Neural cell (in vitro differentiated cells): ENCODE data around the gene DLK1.

ENCODE experiments used
- EP300 ChIP-seq: fragments of 450-650 bp; conservative IDR thresholded peaks from 2 replicates; pipeline ENCODE4 v1.6.1; 2014; ENCODE audit warnings: antibody characterized with exemption, mild to moderate bottlenecking, moderate library complexity; ENCODE audit not compliant: poor library complexity, severe bottlenecking
- EZH2 ChIP-seq: fragments of 200-600, 300-800 bp; shearing (Covaris generic), sonication (generic); IDR thresholded peaks from 2 replicates; pipeline ENCODE4 v1.6.1; 2014; ENCODE audit warnings: antibody characterized with exemption, low read length, borderline replicate concordance, mild to moderate bottlenecking; ENCODE audit not compliant: insufficient read depth, poor library complexity, severe bottlenecking
- MXI1 ChIP-seq: fragments of 450-650 bp; conservative IDR thresholded peaks from 2 replicates; pipeline ENCODE4 v1.6.1; 2014; ENCODE audit warnings: antibody characterized with exemption, mild to moderate bottlenecking; ENCODE audit not compliant: poor library complexity, severe bottlenecking
- POLR2AphosphoS5 ChIP-seq: IDR thresholded peaks from 2 replicates; pipeline ENCODE4 v1.6.1; 2012
- RAD21 ChIP-seq: fragments of 450-650 bp; conservative IDR thresholded peaks from 2 replicates; pipeline ENCODE4 v1.6.1; 2014; ENCODE audit warnings: antibody characterized with exemption, mild to moderate bottlenecking, moderate library complexity
- SMC3 ChIP-seq: fragments of 450-650 bp; conservative IDR thresholded peaks from 2 replicates; pipeline ENCODE4 v1.6.1; 2014; ENCODE audit warnings: antibody characterized with exemption, mild to moderate bottlenecking, moderate library complexity; ENCODE audit not compliant: poor library complexity
- TAF1 ChIP-seq: IDR thresholded peaks from 2 replicates; pipeline ENCODE4 v1.6.1; 2012; ENCODE audit warnings: low read depth
- TF ChIP-seq, protein P1 (sequence below): fragments of 450-650 bp; IDR thresholded peaks from 2 replicates; pipeline ENCODE4 v1.5.1; 2014; ENCODE audit warnings: antibody characterized with exemption, mild to moderate bottlenecking, moderate library complexity; ENCODE audit not compliant: poor library complexity, severe bottlenecking
- TF ChIP-seq, protein P2 (sequence below): IDR thresholded peaks from 2 replicates; pipeline ENCODE4 v1.6.1; 2012; ENCODE audit warnings: borderline replicate concordance

DNA sequence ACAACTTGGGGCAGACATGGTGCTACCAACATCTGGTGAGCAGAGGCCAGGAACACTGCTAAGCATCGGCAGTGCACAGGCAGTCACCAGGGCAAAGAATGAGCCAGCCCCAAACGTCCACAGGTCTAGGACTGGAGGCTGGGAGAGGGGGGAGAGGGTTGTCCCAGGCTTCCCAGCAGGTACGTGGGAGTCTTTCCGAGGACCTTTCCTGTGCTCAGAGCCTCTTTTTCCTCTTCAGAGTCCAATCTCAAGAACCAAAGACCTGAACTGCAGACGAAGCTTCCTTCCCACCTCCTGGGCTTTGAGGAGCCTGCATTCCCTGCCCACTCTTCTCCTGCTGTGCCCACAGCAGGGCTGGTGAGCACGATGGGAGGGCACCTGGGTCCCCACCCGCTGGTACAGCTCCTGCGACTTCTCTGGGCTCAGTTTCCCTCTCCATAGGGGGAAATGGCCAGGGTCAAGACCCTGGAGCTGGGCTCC is 48.7 kb downstream of the DLK1 start:
- TF ChIP-seq, protein P1, sequence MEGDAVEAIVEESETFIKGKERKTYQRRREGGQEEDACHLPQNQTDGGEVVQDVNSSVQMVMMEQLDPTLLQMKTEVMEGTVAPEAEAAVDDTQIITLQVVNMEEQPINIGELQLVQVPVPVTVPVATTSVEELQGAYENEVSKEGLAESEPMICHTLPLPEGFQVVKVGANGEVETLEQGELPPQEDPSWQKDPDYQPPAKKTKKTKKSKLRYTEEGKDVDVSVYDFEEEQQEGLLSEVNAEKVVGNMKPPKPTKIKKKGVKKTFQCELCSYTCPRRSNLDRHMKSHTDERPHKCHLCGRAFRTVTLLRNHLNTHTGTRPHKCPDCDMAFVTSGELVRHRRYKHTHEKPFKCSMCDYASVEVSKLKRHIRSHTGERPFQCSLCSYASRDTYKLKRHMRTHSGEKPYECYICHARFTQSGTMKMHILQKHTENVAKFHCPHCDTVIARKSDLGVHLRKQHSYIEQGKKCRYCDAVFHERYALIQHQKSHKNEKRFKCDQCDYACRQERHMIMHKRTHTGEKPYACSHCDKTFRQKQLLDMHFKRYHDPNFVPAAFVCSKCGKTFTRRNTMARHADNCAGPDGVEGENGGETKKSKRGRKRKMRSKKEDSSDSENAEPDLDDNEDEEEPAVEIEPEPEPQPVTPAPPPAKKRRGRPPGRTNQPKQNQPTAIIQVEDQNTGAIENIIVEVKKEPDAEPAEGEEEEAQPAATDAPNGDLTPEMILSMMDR = no peak
- TF ChIP-seq EZH2 (no peak), MXI1 (no peak), EP300 (no peak), TAF1 (no peak), POLR2AphosphoS5 (no peak), SMC3 (no peak), RAD21 (no peak)
- TF ChIP-seq, protein P2, sequence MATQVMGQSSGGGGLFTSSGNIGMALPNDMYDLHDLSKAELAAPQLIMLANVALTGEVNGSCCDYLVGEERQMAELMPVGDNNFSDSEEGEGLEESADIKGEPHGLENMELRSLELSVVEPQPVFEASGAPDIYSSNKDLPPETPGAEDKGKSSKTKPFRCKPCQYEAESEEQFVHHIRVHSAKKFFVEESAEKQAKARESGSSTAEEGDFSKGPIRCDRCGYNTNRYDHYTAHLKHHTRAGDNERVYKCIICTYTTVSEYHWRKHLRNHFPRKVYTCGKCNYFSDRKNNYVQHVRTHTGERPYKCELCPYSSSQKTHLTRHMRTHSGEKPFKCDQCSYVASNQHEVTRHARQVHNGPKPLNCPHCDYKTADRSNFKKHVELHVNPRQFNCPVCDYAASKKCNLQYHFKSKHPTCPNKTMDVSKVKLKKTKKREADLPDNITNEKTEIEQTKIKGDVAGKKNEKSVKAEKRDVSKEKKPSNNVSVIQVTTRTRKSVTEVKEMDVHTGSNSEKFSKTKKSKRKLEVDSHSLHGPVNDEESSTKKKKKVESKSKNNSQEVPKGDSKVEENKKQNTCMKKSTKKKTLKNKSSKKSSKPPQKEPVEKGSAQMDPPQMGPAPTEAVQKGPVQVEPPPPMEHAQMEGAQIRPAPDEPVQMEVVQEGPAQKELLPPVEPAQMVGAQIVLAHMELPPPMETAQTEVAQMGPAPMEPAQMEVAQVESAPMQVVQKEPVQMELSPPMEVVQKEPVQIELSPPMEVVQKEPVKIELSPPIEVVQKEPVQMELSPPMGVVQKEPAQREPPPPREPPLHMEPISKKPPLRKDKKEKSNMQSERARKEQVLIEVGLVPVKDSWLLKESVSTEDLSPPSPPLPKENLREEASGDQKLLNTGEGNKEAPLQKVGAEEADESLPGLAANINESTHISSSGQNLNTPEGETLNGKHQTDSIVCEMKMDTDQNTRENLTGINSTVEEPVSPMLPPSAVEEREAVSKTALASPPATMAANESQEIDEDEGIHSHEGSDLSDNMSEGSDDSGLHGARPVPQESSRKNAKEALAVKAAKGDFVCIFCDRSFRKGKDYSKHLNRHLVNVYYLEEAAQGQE = no peak
